ENCODE data around the gene NLGN1. TPM values are rescaled to one million over a fixed set of nuclear protein-coding genes. Genes with fewer than 3 reads are reported as not detected.

Gene NLGN1
- total RNA-seq, 2 donors from 2014 or later = 0.67 to 1.3 TPM

DNA sequence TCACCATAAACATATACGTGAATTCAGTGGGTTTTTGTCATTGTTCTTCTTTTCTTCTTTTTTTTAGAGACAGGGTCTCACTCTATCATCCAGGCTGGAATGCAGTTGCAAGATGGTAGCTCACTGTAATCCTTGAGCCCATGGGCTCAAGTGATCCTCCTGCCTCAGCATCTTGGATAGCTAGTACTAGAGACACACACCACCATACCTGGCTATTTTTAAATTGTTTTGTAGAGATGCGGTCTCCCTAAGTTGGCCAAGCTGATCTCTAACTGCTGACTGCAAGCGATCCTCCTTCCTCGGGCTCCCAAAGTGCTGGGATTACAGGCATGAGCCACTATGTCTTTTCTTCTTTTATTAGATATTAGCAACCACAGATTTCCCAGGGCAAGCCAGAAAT is 220.6 kb downstream of the NLGN1 start:
- no peaks in the 10 kb centered on the region for H3K36me3 ChIP-seq
- no peak overlapping the region for H3K9ac ChIP-seq (ENCODE audit: low read depth in 2 of 2, low read length in 2 of 2)
- no peaks in the 10 kb centered on the region for H3K4me1 ChIP-seq
- TF ChIP-seq, protein P1, sequence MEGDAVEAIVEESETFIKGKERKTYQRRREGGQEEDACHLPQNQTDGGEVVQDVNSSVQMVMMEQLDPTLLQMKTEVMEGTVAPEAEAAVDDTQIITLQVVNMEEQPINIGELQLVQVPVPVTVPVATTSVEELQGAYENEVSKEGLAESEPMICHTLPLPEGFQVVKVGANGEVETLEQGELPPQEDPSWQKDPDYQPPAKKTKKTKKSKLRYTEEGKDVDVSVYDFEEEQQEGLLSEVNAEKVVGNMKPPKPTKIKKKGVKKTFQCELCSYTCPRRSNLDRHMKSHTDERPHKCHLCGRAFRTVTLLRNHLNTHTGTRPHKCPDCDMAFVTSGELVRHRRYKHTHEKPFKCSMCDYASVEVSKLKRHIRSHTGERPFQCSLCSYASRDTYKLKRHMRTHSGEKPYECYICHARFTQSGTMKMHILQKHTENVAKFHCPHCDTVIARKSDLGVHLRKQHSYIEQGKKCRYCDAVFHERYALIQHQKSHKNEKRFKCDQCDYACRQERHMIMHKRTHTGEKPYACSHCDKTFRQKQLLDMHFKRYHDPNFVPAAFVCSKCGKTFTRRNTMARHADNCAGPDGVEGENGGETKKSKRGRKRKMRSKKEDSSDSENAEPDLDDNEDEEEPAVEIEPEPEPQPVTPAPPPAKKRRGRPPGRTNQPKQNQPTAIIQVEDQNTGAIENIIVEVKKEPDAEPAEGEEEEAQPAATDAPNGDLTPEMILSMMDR (IDR thresholded peaks at IDR 0.05) = no peak
- H3K4me3 ChIP-seq = no peak overlapping the region
- H3K9me3 ChIP-seq = no peaks in the 10 kb centered on the region
- intact Hi-C loops (cut with DNase I) = no loop called here
- no peaks in the 10 kb centered on the region for H3K27me3 ChIP-seq
- H3K27ac ChIP-seq = no peak overlapping the region
- no peak for DNase-seq

DNA sequence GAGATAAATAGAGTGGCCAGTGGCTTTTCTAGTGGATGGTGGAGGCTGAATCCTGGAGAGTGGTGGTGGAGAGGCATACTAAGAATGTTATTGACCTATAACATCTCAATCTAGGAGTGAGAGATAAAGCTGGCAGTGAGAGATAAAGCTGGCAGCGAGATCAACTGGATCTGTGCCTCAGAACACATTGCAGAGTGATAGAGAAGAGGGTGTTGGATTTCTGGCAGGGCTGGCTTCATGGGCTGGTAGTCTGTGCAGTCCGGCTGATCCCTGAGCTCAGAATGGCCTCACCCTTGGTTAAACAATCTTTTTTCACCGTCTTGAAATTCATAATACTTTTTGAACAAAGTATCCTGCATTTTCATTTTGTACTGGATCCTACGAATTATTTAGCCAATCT is 221.2 kb downstream of the NLGN1 start:
- DNase-seq = no peak
- Histone ChIP-seq H3K4me3 (no peak overlapping the region), H3K27me3 (no peaks in the 10 kb centered on the region), H3K9ac (ENCODE audit: low read depth in 2 of 2, low read length in 2 of 2) (no peak overlapping the region), H3K36me3 (no peaks in the 10 kb centered on the region), H3K9me3 (no peaks in the 10 kb centered on the region), H3K4me1 (no peaks in the 10 kb centered on the region), H3K27ac (no peak overlapping the region)
- intact Hi-C loops (cut with DNase I) = no loop called here
- TF ChIP-seq, protein P1 (IDR thresholded peaks at IDR 0.05) = no peak

DNA sequence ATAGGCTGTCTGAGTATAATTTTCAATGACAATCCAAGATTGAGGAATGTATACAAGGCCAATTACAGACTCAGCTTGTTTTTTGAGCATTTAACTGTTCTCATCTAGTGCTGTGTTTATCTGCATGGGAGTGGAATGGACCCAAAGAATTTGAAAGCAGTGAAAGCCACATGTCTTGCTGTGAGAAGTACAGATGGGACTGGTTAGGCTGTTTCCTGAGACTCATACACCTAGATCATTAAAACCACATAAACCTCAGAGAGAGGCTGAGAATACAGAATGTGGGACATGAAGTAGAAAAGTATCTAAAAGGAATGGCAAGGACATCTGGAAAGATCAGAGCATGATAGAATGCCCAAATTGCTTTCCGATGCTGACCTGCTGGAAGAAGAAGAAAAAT is 224.6 kb downstream of the NLGN1 start:
- H3K4me3 ChIP-seq = no peak overlapping the region
- no peaks in the 10 kb centered on the region for H3K36me3 ChIP-seq
- intact Hi-C loops (cut with DNase I) = no loop called here
- no peak for DNase-seq
- no peaks in the 10 kb centered on the region for H3K4me1 ChIP-seq
- no peaks in the 10 kb centered on the region for H3K9me3 ChIP-seq
- H3K27ac ChIP-seq = no peak overlapping the region
- TF ChIP-seq, protein P1 (IDR thresholded peaks at IDR 0.05) = no peak
- no peaks in the 10 kb centered on the region for H3K27me3 ChIP-seq
- H3K9ac ChIP-seq (ENCODE audit: low read depth in 2 of 2, low read length in 2 of 2) = no peak overlapping the region

DNA sequence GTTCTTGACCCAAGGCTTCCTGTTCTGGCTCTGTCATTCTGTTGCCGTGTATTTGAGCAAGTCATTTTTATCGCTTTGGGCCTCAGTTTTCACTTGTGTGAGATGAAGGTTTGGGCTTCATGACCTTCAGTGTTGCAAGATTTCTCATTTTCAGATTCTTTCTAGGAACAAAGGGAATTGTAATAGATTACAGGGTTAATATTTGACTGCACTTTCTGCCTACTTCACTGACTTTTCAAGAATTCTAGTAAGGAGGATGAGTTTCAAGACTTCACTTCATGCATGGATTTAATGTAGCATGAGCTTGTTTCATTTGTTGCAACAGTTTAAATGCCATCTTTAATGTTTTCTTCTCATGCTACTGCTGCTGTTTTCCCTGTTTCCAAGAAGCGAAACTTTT is 226.5 kb downstream of the NLGN1 start:
- H3K27ac ChIP-seq = no peak overlapping the region
- H3K36me3 ChIP-seq = no peaks in the 10 kb centered on the region
- no peaks in the 10 kb centered on the region for H3K27me3 ChIP-seq
- no peaks in the 10 kb centered on the region for H3K9me3 ChIP-seq
- TF ChIP-seq, protein P1 (IDR thresholded peaks at IDR 0.05) = no peak
- no peak for DNase-seq
- no peak overlapping the region for H3K9ac ChIP-seq (ENCODE audit: low read depth in 2 of 2, low read length in 2 of 2)
- no peak overlapping the region for H3K4me3 ChIP-seq
- intact Hi-C loops (cut with DNase I) = no loop called here
- no peaks in the 10 kb centered on the region for H3K4me1 ChIP-seq

DNA sequence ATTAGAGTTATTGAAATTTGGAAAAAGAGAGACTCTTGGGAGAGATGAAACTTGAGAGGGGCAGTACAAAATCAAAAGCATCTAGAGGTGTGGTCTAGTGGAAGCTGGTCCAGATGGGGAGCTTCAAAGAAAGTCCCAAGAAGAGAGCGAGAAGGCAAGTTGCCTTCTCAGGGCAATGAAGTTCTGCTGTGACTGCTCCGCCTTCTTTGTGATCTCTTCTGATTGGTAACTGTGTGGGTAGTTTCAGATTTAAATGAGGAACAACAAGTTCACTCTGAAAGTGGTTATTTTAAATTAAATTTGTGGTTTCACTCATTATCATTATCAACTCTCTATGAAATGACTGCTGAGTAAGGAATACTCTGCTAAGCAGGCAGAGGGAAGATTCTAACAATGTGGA is 233.3 kb downstream of the NLGN1 start:
- Histone ChIP-seq H3K9ac (ENCODE audit: low read depth in 2 of 2, low read length in 2 of 2) (no peak overlapping the region), H3K27ac (no peak overlapping the region), H3K27me3 (no peaks in the 10 kb centered on the region), H3K4me3 (no peak overlapping the region), H3K36me3 (no peaks in the 10 kb centered on the region), H3K9me3 (no peaks in the 10 kb centered on the region), H3K4me1 (no peaks in the 10 kb centered on the region)
- TF ChIP-seq, protein P1 (IDR thresholded peaks at IDR 0.05) = no peak
- intact Hi-C loops (cut with DNase I) = no loop called here
- DNase-seq = no peak

DNA sequence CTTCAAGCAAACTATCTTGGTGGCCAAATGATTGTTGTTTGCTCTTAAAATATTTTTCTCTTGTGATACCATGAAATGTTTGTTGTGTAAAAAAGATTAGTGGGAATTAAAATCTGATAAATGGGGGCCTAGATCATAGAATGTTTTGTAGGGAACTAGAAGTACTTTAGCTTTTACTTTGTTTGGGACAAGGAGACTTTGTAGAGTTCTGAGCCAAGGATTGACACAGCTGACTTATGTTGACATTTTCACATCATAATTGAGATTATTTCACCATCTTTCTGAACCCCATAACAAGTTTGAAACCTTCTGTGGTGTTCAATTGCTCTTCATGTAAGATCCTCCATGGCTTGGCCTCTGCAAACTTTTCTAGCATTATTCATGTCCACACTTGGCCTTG is 235.4 kb downstream of the NLGN1 start:
- DNase-seq = no peak
- Histone ChIP-seq H3K4me3 (no peak overlapping the region), H3K27ac (no peak overlapping the region), H3K27me3 (no peaks in the 10 kb centered on the region), H3K36me3 (no peaks in the 10 kb centered on the region), H3K9ac (ENCODE audit: low read depth in 2 of 2, low read length in 2 of 2) (no peak overlapping the region), H3K9me3 (no peaks in the 10 kb centered on the region), H3K4me1 (no peaks in the 10 kb centered on the region)
- intact Hi-C loops (cut with DNase I) = no loop called here
- TF ChIP-seq, protein P1 (IDR thresholded peaks at IDR 0.05) = no peak
